GM19239 (cell line): ENCODE data around the gene ARSJ.
A peak's percentile ranks its signal among the peaks of the same experiment; 100 is the strongest.
"Not testable (repeated sequence)": the region's sequence is repeated elsewhere in the genome, so short reads cannot be mapped to it uniquely, and the experiment has no call there.

Source experiments
- DNase-seq: peaks from one replicate; pipeline ENCODE4 v3.0.0; 2011; ENCODE audit warnings: low spot score; ENCODE audit not compliant: insufficient read length
- FAIRE-seq: peaks from 2 replicates; lab custom pipeline; 2011; peaks lifted over from hg19 to GRCh38; lab: Jason Lieb, UNC

ARSJ gene

GRCh38 chr4:113979148-113979904 lies at the start of gene ARSJ:
Gene ARSJ, minus strand, starts transcription at chr4:113979647. Its CDS starts 813 bp downstream, at chr4:113978834.
- DNase-seq = no peak
- no peak for FAIRE-seq

GRCh38 chr4:114028071-114028470 lies 48.6 kb upstream of the ARSJ start:
- no peak for DNase-seq
- FAIRE-seq = no peak

GRCh38 chr4:114027596-114027995 lies 48.1 kb upstream of the ARSJ start:
- DNase-seq (no peak), FAIRE-seq (no peak)

GRCh38 chr4:114026447-114026846 lies 47.0 kb upstream of the ARSJ start:
- peak; percentile 40 for FAIRE-seq
- no peak for DNase-seq

- peak; percentile 76 for FAIRE-seq
These were observed 45.8 kb upstream of the ARSJ start for GRCh38 chr4:114025176-114025777.

DNA sequence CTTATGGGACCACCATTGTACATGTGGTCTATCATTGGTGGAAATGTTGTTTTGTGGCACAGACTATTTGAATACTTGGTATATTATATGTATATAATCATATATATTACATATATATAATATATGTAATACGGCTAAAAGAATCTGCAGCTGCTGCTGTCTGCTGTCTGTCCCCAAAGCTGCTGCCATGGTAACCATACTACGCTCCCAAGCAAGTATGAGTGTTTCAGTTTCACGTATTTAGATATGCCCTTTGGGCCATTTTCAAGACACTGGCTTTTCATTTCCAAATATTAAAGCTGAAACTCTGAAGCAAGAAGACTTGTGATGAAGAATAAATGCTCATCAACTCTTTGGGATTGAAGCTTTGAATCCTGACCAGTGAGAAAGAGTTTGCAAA lies 42.0 kb upstream of the ARSJ start:
- no peak for DNase-seq
- no peak for FAIRE-seq

More at GRCh38 chr4:114025176-114025777, 45.8 kb upstream of the ARSJ start:
- DNase-seq = no peak

- DNase-seq (no peak), FAIRE-seq (no peak)
These were observed 40.5 kb upstream of the ARSJ start for GRCh38 chr4:114019969-114020358.

DNA sequence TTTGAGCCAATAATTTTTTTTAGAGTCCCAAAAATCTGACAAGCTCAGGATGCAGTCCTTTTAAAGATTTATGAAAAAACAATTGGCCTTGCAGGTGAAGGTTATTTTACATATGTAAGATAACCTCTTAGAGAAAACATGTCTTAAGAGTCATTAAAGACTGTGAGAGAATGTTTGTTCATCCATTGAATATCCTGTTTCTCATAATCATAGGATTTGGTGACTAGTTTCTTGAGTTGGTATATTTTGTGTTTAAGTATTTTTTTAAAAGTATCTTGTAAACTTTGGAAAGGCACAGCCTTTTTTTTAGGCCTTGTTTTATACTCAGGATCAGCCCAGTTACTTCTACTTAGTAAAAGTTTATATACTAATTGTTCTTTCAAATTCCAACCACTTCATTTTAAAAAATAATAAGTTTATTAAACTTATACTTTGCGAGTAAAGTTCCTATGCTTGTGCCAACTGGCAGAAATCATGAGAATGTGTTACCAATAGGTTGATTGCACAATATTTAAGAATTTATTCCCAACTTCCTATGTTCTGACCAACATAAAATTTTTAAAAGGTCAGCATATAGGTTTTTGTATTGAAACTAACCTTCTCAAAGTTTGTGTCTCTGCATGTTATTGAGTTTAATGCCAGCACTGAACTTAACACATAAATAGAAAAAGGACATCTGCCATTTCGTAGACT lies 40.0 kb upstream of the ARSJ start:
- DNase-seq (no peak), FAIRE-seq (no peak)

DNA sequence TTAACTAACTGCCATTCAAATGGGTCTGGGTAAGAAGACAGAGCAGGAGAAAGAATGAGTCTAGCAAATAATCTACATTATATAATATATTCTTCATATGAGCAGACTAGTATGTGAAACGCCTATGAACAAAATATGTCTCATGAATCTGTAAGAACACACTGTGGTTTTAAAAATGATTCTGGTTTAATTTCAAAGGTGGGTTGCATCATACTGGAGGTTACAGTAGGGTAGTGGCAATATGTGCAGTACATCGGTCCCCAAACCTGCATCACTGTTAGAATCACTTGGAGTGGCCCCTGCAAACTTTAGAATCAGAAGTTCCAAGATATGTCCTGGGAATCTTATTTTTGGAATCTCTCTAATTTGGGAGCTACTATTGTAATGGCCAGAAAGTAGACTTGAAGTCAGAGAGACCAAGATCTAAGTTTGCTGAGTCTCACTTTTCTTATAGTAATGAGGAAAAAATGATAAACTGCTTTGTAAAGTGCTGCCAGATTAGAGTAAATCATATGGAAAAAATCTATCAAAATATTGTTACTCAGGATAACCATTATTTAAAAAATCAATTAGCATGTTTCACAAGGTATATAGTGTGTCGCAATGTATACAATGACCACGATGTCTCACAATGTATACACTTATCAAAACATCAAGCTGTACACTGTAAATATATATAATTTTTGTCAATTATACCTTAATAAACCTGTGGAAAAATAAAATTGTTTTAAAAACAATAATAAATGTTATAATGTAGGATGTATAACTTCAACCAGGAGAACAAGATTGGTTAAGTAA lies 37.9 kb upstream of the ARSJ start:
- DNase-seq (no peak), FAIRE-seq (no peak)

DNA sequence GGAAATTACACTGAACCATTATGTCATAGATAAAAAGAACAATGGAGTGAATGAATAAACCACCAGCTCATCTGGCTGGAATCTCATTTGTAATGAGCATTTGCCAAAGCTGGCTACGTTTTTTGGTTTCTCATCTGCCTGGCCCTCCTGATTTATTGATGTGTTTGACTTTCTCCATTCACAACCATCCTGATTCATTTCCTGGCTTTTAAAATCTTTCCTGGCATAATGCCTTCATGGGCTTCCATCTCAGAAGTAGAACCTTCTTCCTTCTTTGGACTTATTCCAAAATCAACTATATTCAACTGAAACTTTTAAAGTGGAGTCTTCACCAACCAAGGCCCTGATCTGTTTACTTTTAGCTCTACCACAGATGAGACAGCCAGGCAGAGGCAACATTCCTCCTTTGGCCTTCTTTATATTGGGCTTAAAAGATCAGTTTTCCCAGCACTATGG lies 36.0 kb upstream of the ARSJ start:
- no peak for FAIRE-seq
- DNase-seq = no peak

GRCh38 chr4:114013201-114013600 lies 33.8 kb upstream of the ARSJ start:
- not testable (repeated sequence) for FAIRE-seq, DNase-seq

DNA sequence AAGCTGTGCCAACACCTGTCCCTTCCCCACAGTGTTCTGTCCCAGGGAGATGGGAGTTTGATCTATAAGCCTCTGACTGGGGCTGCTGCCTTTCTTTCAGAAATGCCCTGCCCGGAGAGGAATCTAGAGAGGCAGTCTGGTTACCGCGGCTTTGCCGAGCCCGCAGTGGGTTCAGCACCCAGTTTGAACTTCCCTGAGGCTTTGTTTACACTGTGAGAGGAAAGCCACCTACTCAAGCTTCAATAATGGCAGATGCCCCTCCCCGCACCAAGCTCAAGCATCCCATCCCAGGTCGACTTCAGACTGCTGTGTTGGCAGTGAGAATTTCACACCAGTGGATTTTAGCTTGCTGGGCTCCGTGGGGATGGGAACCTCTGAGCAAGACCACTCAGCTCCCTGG lies 33.3 kb upstream of the ARSJ start:
- DNase-seq (no peak), FAIRE-seq (no peak)

- FAIRE-seq (no peak), DNase-seq (no peak)
These were observed 26.4 kb upstream of the ARSJ start for GRCh38 chr4:114005569-114006442.

- FAIRE-seq, DNase-seq: not testable (repeated sequence)
These were observed 25.2 kb upstream of the ARSJ start for GRCh38 chr4:114004483-114005226.

DNA sequence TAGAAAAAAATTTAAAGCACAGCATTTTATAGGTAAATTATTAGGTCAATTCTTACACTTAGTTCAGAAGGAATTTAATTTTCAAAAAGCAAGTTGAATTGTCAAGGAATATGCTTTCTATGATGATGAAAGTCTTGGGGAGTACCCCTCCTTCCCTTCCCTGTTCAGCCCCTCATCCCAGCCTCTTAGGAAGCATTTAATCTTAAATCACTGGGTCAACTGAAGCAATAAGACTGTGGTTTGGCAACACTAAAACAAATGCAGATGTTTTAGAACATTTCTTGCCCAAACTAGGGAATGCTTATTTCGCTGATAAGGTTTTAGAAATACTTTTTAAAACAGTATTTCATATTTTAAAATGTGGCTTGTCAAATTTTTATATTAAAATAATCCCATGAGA lies 19.1 kb upstream of the ARSJ start:
- FAIRE-seq (no peak), DNase-seq (no peak)

DNA sequence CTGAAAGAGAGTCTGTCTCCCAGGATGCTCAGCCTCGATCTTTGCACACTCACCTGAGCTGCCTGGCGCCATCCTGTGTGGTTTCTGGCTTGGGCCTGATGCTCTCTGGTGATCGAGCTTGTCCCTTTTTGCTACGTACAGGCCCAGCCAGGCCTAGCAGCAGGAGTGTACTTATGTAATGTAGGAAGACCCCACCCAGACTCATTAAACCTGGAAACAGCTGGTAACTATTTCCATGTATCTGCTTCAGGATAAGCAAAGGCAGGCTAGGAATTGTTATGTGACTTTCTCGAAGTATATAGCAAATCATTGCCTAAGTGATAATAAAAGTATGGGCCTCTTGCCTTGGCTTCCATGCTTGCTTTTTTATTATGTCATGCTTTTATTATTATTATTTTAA lies 18.6 kb upstream of the ARSJ start:
- FAIRE-seq (no peak), DNase-seq (no peak)

GRCh38 chr4:113997206-113997605 lies 17.8 kb upstream of the ARSJ start:
- no peak for DNase-seq
- FAIRE-seq = no peak

- FAIRE-seq (no peak), DNase-seq (no peak)
These were observed 17.2 kb upstream of the ARSJ start for GRCh38 chr4:113996599-113997177.
